GM18861 (cell line): Measurements from ENCODE around the gene RBBP5.

Experiments used
- ATAC-seq: cut with Tn5 transposase; IDR thresholded peaks from one replicate; pipeline ENCODE4 v1.9.1; 2021; ENCODE audit not compliant: unreplicated experiment

Gene RBBP5

DNA sequence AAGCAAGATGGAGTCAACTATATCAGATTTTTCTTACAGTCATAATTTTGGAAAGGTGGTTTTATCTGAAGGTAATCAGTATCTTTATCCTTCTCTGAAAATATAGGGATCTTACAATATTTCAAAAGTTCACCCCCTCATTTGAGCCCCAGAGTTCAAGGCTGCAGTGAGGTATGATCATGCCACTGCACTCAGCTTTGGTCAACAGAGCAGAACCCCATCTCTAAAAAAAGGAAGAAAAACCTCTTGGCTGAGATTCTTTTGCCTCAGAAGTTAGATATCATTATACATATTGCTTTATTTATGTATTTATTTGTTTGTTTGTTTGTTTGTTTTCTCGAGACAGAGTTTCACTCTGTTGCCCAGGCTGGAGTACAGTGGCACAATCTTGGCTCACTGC lies 11.5 kb upstream of the RBBP5 start:
- ATAC-seq: no peak

DNA sequence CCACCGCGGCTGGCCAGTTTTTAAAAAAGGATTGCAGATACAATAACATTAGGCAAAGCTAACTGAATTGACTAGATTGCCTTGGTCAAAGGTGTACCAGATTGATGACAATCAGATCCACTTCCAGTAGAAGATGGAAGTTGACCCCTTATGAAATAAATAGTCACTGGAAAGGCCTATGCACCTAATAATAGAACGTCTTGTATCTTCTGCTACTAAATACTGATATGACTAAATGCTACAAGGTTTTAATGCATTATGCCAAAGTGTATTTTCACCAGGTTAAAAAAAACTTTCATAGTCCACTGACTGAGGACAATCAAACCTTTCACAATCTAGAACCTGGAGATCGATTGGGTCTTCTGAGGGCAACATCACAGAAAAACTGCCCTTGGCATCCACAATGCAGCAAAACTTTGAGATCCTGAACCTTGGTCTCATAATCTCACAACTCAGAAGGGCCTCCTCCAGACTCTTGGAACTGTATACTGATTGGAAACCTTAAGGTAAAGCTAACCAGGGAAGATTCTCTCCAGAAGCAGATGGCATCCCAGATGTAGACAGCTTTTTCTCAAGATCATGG lies 7.8 kb upstream of the RBBP5 start:
- ATAC-seq: no peak

DNA sequence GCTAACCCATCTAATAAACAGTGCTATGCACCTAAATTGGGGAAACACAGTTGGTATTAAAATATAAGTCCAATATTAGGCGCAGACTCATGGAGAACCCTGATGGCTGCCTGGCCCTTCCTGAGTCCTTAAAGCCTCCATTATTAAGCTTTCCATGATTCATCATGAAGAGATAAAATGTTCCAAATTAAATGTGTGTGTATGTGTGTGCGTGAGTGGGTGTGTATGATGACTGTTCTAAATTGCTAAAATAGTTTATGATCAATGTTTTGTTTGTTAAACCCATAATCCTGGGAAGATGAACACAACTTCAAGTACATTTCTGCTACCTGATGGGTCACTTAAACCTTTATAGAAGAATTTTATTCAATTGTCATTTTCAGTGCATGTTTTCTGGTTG lies 6.3 kb upstream of the RBBP5 start:
- no peak for ATAC-seq

DNA sequence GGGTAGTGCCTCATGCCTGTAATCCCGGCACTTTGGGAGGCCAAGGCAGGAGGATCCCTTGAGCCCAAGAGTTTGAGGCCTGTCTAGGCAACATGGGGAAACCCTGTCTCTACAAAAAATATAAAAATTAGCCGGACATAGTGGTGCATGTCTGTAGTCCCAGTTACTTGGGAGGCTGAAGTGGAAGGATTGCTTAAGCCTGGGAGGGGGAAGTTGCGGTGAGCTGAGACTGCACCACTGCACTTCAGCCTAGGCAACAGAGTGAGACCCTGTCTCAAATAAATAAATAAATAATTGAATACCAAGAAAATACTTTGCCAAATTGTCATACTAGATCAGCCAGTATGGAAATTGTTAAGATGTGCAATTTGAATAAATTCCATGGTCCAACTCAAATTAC lies 5.9 kb upstream of the RBBP5 start:
- ATAC-seq: no peak

DNA sequence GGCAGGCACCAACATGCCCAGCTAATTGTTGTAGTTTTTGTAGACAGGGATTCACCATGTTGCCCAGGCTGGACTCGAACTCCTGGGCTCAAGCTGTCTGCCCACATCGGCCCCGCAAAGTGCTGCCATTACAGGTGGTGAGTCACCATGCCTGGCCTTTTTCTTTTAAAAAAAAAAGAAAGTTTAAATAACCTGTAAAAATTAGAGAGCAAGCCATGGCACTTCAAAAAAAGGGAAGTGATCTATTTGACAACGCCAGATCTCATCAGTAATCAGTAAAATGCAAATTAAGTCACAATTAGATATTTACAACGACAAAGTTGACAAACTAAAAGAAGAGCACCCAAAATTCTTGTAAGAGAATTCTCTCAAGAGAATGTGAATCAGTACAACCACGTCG lies 2.9 kb upstream of the RBBP5 start:
- no peak for ATAC-seq

DNA sequence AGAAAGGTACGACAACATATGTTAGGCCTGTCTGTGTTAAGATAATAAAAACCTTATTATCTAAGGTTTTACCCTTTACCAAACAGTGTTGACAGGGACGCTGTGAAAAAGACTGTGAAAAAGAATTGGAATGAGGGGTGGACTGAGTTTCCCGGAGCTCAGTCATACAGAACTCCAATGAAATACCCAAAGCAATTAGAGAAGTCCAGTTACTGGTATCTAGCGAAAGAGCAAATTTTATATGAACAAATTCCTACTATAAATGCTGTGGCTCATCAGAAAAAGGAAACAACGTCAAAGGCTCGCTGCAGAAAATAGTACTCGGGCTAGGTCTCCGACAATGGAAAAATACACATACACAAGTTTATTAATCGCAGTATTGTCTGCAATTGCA lies 708 bp upstream of the RBBP5 start:
- no peak for ATAC-seq

DNA sequence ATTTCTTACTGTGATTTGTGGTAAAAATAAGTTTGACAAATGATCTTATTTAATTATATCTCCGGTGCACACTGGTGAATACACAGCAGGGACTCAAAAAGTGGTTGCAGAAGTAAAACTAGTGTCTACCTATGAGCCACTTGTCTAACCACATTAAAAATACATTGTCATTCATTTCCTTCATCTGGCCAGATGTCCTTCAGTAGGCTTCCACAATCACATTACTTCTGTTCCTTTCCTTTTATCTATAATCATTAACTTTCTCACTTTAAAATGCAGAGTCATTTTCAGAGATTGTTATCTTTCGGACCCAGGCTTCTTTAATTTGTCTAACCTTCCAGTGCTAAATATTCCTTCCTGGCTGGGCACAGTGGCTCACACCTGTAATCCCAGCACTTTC lies 3.0 kb downstream of the RBBP5 start:
- no peak for ATAC-seq

DNA sequence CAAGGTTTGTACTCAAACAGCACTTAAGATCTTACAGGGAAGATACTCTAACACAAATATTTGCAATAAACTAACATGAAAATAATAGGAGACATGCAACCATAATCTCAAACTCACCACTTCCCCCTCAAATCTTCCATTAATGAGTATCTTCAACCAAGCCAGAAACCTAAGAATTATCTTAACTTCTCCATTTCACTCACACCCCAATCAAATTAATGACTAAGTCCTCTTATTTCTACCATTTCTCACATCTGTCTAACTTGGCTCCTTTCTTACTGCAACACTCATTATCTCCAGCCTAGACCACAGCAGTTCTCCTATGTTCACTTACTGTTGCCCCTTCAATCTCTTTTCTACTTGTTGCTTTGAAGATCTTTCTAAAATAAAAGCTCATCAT lies 10.4 kb downstream of the RBBP5 start:
- ATAC-seq: no peak

DNA sequence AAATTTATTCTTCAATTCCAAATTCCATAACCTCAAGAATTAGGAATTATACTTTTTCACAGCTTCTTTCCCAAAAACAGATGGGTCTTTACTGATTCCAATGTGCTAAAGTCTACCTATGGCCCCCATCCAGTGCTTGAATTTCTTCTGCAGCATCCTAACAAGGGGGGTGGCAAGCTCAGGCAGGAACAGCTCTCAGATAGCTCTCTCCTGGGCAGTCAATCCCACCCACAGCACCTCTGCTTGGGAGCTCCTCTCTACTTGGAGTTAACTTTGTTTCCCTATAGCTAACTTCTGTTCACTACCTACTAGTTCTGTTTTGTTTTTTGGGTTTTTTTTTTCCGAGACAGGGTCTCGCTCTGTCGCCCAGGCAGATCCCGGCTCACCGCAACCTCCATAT lies 12.1 kb downstream of the RBBP5 start:
- ATAC-seq: no peak

DNA sequence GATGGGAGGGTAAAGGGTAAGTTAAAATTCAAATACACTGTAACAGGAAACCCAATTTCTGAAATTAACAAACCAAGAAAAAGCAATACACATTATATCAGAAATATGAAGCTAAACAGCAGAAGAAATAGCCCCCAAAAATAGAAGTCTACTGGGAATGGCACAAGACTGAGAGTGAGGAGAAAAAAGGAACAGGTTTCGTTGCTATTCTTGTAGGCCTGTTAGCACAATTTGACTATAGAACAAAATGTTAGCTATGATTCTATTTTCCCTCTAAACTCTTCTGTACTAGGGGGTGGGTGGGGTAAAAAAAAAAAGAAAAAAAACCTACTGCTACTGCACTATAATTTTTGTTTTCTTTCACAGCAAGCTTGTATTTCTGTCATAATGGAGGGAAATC lies 12.5 kb downstream of the RBBP5 start:
- no peak for ATAC-seq

DNA sequence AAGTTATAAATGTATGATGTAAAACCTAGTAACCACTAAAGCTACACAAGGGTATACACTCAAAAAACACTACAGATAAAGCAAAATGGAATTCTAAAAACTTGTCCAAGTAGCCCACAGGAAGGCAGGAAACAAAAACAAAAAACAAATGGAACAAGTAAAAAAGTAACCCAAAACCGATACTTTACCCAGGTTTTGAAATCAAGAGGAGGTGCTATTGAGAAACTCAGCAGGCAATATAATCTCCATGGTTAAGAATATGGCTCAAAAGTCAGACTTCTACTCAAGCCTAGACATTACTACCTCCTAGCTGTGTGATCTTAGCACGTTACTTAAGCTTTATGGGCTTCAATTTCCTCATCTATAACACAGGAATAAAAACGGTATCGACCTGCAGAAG lies 13.3 kb downstream of the RBBP5 start:
- no peak for ATAC-seq

DNA sequence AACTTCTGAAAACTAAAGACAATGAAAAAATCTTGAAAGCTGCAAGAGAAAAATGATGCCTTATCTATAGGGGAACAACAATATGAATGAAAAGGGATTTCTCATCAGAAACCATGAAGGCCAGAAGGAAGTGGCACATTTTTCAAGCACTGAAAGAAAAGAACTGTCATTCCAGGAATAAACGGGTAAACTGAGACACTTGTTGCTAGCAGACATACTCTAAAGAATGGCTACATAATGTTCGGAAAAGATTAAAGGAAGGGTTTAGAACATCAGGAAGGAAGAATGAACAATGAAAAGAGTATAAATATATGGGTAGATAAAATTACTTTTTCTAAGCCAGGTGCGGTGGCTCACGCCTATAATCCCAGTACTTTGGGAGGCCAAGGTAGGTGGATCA lies 14.5 kb downstream of the RBBP5 start:
- no peak for ATAC-seq

DNA sequence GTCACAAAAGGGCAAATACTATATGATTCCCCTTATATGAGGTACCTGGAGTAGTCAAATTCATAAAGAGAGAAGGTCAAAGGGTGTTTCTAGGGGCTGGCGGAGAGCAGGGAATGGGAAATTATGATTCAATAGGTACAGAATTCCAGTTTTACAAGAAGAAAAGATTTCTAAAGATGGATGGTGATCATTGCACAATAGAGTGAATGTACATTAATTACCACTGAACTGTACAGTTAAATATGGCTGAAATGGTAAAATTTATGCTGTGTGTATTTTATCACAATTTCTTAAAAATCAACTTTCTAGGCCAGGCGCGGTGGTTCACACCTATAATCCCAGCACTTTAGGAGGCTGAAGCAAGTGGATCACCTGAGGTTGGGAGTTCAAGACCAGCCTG lies 19.4 kb downstream of the RBBP5 start:
- no peak for ATAC-seq

DNA sequence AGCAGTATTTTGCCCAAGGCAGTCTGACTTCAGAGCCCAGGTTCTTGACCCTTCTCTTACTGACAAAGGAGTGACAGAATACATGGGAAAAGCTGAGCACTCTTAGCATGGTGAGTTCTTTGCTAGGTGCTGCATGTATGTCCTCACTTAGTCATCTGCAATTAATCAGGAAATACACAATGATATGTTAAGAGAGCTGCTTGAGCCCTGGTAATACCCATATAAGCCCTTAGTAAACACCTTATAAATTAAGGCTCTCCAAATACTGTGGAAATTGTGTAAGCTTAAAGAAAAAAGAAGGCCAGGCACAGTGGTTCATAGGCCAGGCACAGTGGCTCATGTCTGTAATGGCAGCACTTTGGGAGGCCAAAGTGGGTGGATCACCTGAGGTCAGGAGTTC lies 23.5 kb downstream of the RBBP5 start:
- no peak for ATAC-seq

DNA sequence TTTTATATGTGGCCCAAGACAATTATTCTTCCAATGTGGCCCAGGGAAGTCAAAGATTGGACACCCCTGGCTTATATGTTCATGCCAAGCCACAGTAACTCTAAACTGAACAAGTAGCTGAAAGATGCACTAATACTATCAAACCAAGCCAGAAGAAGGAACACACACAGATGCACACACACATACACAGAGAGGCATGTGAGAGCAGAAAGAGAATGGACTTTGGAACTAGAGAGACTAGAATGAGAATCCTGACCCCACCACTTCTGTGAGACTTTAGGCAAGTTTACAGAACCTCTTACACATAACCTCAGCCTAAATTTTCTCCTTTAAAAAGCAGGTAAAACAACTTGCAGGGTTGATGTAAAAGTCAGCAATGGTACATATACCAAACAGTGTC lies 26.4 kb downstream of the RBBP5 start:
- ATAC-seq: no peak

DNA sequence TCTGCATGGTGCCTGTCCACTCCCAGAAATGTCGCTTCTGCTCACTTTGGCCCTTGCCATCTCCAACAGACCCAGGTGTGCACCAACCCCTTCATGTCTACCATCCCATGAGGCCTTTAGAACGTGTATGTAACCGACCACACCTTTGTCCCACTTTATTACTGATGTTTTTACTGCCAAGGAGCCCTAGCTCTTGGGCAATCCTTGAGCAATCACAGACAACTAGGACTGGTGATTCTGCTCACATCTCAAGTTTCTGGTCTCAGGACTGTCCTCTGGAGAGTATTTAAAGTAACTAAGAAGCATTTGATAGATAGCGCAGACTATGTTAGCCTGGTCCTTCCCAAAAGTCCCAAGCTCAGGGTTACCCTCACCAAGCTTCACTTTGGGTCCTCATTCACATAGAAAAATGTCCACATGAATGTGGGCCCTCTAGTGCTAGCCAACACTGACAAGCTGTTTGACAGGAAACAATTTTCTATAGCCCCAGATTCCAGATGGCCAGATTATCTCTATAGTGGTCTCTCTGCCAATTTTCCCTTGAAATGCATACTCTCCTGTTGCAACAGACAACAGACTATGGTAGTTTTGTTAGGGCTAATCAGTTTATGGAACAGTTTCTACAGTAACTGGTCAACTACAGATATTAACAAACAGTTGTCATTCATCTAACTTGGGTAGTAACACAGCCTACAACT lies 30.6 kb downstream of the RBBP5 start:
- ATAC-seq: no peak

DNA sequence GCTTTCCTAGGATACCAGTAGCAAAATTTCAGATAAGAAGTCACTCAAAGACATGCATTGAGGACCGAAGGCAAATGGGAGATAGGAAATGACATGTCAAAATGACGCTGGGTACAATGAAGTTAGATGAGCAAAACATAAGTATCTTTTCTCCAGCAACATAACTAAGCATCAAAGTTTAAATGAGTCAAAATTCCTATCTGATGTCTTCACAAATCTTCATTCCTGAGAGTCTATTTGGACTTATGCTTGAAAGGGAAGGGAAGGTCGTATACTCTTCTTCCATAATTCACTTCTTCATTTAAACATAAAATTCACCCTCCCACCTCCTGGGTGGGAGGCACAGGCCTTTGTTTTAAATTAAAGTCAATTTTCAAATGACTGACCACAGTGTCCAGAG lies 33.4 kb downstream of the RBBP5 start:
- ATAC-seq: no peak

DNA sequence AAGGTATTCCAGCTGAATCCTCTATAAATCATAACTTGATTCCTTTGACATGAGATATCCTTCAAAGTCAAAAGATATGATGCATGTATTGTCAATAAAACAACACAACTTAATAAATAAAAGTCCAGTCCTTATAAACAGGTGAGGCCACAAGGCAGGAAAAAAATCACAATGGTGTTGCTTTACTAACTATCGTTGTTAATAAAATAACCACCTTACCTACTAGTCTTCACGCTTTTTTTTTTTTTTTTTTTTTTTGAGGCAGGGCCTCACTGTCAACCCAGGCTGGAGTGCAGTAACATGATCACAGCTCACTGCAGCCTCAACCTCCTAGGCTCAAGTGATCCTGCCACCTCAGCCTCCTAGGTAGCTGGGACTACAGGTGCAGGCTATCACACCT lies 37.4 kb downstream of the RBBP5 start, which contains the start of gene TMEM81:
TMEM81 (minus strand) TSS at position 101 of the 400 bp plus-strand sequence. CDS start 140 bp downstream, outside the sequence.
- no peak for ATAC-seq

DNA sequence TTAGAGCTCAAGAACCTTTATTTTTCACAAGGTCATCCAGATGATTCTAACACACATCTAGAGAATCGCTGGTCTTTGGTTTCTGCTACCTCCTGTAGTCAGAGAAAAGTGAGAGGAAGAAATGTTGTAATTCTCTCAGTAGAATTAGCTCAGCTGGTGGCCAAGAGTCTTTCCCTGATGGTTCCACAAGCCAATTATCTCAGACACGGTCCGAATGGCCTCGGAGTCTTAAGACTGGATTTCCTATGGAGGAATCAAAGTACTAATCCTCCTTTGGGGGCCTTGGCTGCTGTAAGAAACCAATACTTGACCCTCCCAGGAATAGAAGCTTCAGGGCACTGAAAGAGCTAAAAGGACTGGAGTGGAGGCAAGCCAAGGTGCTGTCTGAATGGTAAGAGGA lies 39.3 kb downstream of the RBBP5 start:
- ATAC-seq: no peak

DNA sequence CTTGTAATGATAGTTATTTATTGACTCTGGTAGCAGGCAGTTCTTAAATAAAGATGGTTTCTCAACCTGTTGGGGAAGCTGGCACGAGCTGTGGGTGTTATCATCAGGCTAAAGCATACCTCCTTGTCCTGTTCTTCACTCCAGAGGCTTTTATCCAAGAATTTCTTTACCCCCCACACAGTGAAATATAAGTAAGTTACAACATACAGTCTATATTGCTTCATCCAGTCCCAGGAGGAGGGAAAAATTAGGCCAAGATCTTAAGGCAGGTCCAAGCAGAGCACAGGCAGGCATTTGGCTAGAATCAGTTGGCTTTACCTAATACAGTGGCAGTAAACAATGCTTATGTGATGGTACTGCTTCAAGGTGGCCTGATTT lies 43.9 kb downstream of the RBBP5 start:
- no peak for ATAC-seq

DNA sequence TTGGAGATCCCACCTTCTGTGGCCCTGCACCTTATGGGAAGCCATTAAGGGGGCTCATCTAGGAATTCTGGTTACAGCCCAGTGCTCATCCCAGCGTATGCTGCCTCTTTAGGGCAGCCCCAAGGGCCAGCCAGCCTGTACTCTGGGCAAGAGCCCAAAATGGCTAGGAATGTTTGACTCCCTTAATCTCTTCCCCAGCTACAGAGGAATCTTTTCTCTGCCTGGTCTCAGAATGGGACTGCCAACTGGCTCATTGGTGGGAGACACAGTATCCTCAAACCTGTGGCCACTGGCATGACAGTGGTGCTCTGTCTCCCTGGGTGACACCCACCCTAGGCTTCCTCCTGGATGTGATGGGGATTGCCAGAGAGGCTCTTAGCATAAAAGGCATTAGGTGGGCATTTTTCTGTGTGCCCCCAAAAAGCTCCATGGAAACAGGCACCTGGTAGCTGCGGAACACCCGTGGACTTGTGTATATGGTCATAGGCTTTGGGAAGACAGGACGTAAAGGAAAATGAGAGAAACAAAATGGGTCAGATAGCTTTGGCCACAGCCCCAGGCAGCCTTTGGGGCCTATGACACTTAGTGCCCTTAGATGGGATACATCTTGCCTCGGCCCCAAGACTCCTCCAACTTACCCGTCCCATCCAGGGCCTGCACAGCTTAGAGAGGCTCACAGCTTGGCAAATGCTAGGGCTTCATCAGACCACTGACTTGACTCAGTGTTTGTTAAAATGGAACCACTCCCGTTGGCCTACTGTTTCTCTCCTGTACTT lies 44.4 kb downstream of the RBBP5 start:
- no peak for ATAC-seq

DNA sequence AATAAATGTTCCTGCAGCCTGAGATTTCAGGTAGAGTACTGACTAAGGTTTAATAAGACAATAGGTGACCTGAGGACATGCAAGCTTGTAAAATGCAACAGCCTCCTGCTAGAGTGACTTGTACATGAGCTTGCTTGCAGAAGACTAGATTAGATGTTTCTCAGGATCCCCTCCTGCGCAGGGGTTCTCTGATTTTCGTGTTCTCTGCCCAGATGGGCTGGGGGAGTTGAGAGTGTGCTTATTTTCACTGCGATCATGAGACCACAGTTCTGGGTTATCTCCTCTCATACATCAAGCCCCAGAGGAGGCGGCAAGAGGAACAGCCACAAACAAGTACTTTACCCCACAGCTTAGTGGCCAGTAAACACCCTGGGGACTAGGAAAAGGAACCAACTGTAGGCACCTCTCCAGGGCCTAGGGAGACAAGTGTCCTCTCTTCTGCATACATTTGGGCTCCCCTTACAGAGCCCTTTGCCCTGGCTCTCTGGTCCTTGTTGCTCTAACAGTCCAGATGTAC lies 45.5 kb downstream of the RBBP5 start:
- no peak for ATAC-seq
